HepG2 (cell line): ENCODE measurements around the gene SLBP. TPM values are rescaled to one million over a fixed set of nuclear protein-coding genes. Genes with fewer than 3 reads are reported as not detected.

ENCODE experiments used
- HIC2 ChIP-seq: sonication (generic); formaldehyde crosslinking; IDR thresholded peaks from 2 replicates; pipeline ENCODE4 v1.9.0; 2022; ENCODE audit warnings: low read depth, missing genetic modification reagents
- HNRNPUL1 ChIP-seq: fragments of 200-400 bp; formaldehyde crosslinking; IDR thresholded peaks from 2 replicates; pipeline ENCODE4 v1.6.1; 2017; ENCODE audit warnings: low read depth, mild to moderate bottlenecking, low read length, moderate library complexity
- IRX3 ChIP-seq: sonication (generic); formaldehyde crosslinking; IDR thresholded peaks from 2 replicates; pipeline ENCODE4 v1.8.1; 2023; ENCODE audit warnings: mild to moderate bottlenecking, low read depth, missing genetic modification reagents, borderline replicate concordance
- MAX ChIP-seq: IDR thresholded peaks from 2 replicates; pipeline ENCODE4 v1.6.1; 2012; ENCODE audit warnings: inconsistent platforms
- NCOA2 ChIP-seq: sonication (generic); formaldehyde crosslinking; IDR thresholded peaks from 2 replicates; pipeline ENCODE4 v1.8.0; 2022; ENCODE audit warnings: inconsistent platforms
- NR1H2 ChIP-seq: sonication (generic); formaldehyde crosslinking; IDR thresholded peaks from 2 replicates; pipeline ENCODE4 v1.8.1; 2022; ENCODE audit warnings: low read depth, missing genetic modification reagents, borderline replicate concordance
- PRDM4 ChIP-seq: sonication (generic); formaldehyde crosslinking; IDR thresholded peaks from 2 replicates; pipeline ENCODE4 v1.9.0; 2021; ENCODE audit warnings: missing genetic modification reagents, borderline replicate concordance
- THAP11 ChIP-seq: IDR thresholded peaks from 2 replicates; pipeline ENCODE4 v1.6.1; 2016; ENCODE audit warnings: missing biosample characterization, missing genetic modification reagents
- ZBTB25 ChIP-seq: IDR thresholded peaks from 2 replicates; pipeline ENCODE4 v1.6.1; 2018; ENCODE audit warnings: missing genetic modification reagents
- ZHX1 ChIP-seq: sonication (generic); formaldehyde crosslinking; IDR thresholded peaks from 2 replicates; pipeline ENCODE4 v1.8.1; 2022; ENCODE audit warnings: low read depth, mild to moderate bottlenecking, missing genetic modification reagents
- ZNF160 ChIP-seq: sonication (generic); formaldehyde crosslinking; IDR thresholded peaks from 2 replicates; pipeline ENCODE4 v1.8.0; 2022; ENCODE audit warnings: mild to moderate bottlenecking, inconsistent platforms, missing genetic modification reagents
- ZNF383 ChIP-seq: sonication (generic); formaldehyde crosslinking; IDR thresholded peaks from 2 replicates; pipeline ENCODE4 v1.4.0; 2020; ENCODE audit warnings: missing genetic modification reagents, mild to moderate bottlenecking, borderline replicate concordance
- ZNF510 ChIP-seq: sonication (generic); formaldehyde crosslinking; IDR thresholded peaks from 2 replicates; pipeline ENCODE4 v1.4.0; 2020; ENCODE audit warnings: low read depth, mild to moderate bottlenecking, missing genetic modification reagents
- ZNF513 ChIP-seq: sonication (generic); formaldehyde crosslinking; conservative IDR thresholded peaks from 2 replicates; pipeline ENCODE4 v1.5.0; 2020; ENCODE audit warnings: missing genetic modification reagents
- ZNF598 ChIP-seq: sonication (generic); formaldehyde crosslinking; IDR thresholded peaks from 2 replicates; pipeline ENCODE4 v1.5.1; 2020; ENCODE audit warnings: mild to moderate bottlenecking, missing genetic modification reagents, borderline replicate concordance
- ZNF773 ChIP-seq: sonication (generic); formaldehyde crosslinking; IDR thresholded peaks from 2 replicates; pipeline ENCODE4 v1.4.0; 2020; ENCODE audit warnings: missing genetic modification reagents, borderline replicate concordance
- polyA plus RNA-seq, 8 experiments: library from polyadenylated mRNA; depleted of rRNA in 3 of 8; stranded (reverse) in 7 of 8; unstranded in 1 of 8; fragments of >200 nt; fragmentation: Illumina TruSeq in 4 of 8; extraction: Trizol in 4 of 8; gene quantifications; 2 replicates each; pipeline versions ENCODE4 v1.2.1 to v1.2.3, GENCODE V29; 2011 to 2016; ENCODE audit warnings: low read depth in 4 of 8, missing spikeins in 1 of 8, mixed read lengths in 1 of 8; ENCODE audit not compliant: insufficient read depth in 1 of 8
- total RNA-seq, 5 experiments: library from RNA; depleted of rRNA; stranded (reverse); fragments of >200 nt; fragmentation: Illumina TruSeq; extraction: Trizol; gene quantifications; 2 replicates each; pipeline ENCODE4 v1.2.3, GENCODE V29; 2016; ENCODE audit warnings: low read depth in 1 of 5
- TF ChIP-seq, protein P1 (sequence below): sonication (generic); formaldehyde crosslinking; IDR thresholded peaks from 2 replicates; pipeline ENCODE4 v1.4.0; 2020; ENCODE audit warnings: mild to moderate bottlenecking, missing genetic modification reagents

SLBP gene
- total and polyA plus RNA-seq, 2 of the 13 experiments (the other 11 are each of a cell fraction or from before 2014, with no cell fraction given), result 43.9 to 104 TPM

DNA sequence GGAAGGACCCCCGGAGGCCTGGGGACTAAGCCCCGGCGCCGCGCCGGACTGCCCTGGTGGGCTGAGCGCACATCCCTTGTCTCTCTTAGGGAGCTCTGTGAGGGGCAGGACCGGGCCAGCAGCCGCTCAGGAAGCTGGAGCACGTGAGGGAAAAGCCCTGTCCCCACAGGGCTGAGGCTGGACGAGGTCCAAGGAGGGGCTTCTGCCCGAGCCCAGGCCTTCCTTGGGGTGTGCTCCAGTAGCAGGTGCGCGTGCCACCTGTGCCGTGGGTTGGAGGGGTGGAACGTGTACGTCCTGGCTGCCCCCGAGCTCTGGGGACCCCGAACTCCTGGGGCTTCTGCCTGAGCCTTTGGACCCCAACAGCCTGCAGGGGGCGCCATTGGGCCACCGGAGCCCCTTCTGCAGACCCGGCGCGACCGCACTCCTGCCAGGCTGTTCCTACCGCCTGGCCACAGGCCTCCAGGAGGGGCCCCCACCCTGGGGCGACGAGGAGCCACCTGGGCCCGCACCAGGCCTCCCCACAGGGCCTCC lies 36.4 kb upstream of the SLBP start (continued):
- TF ChIP-seq HIC2 (CRISPR knock-in tag) (peak; percentile 56; the same call in 1 of the 2 replicates), IRX3 (CRISPR knock-in tag) (no peak), ZBTB25 (CRISPR knock-in tag) (0 out of 2 replicates have a peak, but pooled peaks have one; percentile 44), ZNF160 (CRISPR knock-in tag) (no peak), ZNF598 (CRISPR knock-in tag) (0 out of 2 replicates have a peak, but pooled peaks have one; percentile 21), HNRNPUL1 (no peak), NCOA2 (CRISPR knock-in tag) (0 out of 2 replicates have a peak, but pooled peaks have one; percentile 26), ZHX1 (no peak), THAP11 (CRISPR knock-in tag) (0 out of 2 replicates have a peak, but pooled peaks have one; percentile 25), NR1H2 (CRISPR knock-in tag) (no peak), MAX (no peak), ZNF383 (CRISPR knock-in tag) (no peak), PRDM4 (CRISPR knock-in tag) (no peak), ZNF773 (no peak), ZNF510 (CRISPR knock-in tag) (no peak), ZNF513 (no peak)
- TF ChIP-seq, protein P1, sequence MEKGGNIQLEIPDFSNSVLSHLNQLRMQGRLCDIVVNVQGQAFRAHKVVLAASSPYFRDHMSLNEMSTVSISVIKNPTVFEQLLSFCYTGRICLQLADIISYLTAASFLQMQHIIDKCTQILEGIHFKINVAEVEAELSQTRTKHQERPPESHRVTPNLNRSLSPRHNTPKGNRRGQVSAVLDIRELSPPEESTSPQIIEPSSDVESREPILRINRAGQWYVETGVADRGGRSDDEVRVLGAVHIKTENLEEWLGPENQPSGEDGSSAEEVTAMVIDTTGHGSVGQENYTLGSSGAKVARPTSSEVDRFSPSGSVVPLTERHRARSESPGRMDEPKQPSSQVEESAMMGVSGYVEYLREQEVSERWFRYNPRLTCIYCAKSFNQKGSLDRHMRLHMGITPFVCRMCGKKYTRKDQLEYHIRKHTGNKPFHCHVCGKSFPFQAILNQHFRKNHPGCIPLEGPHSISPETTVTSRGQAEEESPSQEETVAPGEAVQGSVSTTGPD (CRISPR knock-in tag), result no peak
